CD4-positive, alpha-beta T cell treated with Interleukin-2 at 100 ng/mL for 4 hours (primary cell): ENCODE measurements around the gene ZYX.
"Not testable (repeated sequence)": the region's sequence is repeated elsewhere in the genome, so short reads cannot be mapped to it uniquely, and the experiment has no call there.

Experiments
- DNase-seq: peaks from one replicate; pipeline ENCODE4 v3.0.0-alpha.2; 2020; ENCODE audit warnings: low spot score

ZYX gene

GRCh38 chr7:143385891-143386781 is 5.0 kb downstream of the ZYX start:
- peak; percentile 58 for DNase-seq

- DNase-seq = no peak
Observed at GRCh38 chr7:143387156-143387975, 6.2 kb downstream of the ZYX start.

- no peak for DNase-seq
Observed at GRCh38 chr7:143388051-143388450, 6.9 kb downstream of the ZYX start.

GRCh38 chr7:143388491-143389101 is 7.5 kb downstream of the ZYX start:
- DNase-seq = no peak

- DNase-seq = no peak
Observed at GRCh38 chr7:143389316-143390103, 8.4 kb downstream of the ZYX start.

- no peak for DNase-seq
Observed at GRCh38 chr7:143390104-143390772, 9.1 kb downstream of the ZYX start.

GRCh38 chr7:143390773-143391317 is 9.7 kb downstream of the ZYX start:
- no peak for DNase-seq

GRCh38 chr7:143391462-143392404 is 10.6 kb downstream of the ZYX start:
- no peak for DNase-seq

GRCh38 chr7:143392427-143392826 is 11.3 kb downstream of the ZYX start:
- DNase-seq = not testable (repeated sequence)

- DNase-seq = no peak
Observed at GRCh38 chr7:143392875-143393266, 11.7 kb downstream of the ZYX start.

- no peak for DNase-seq
Observed at GRCh38 chr7:143393267-143394041, 12.3 kb downstream of the ZYX start.

GRCh38 chr7:143394068-143394467 is 12.9 kb downstream of the ZYX start:
- DNase-seq = no peak

- no peak for DNase-seq
Observed at GRCh38 chr7:143394777-143395176, 13.6 kb downstream of the ZYX start.

GRCh38 chr7:143395187-143396149 is 14.3 kb downstream of the ZYX start:
- DNase-seq = no peak

- no peak for DNase-seq
Observed at GRCh38 chr7:143396182-143396581, 15.0 kb downstream of the ZYX start.

GRCh38 chr7:143396625-143397556 is 15.7 kb downstream of the ZYX start:
- no peak for DNase-seq
